Heart left ventricle (tissue), 16 donors: ENCODE data around the gene BIRC3. TPM values are rescaled to one million over a fixed set of nuclear protein-coding genes. Genes with fewer than 3 reads are reported as not detected.

Experiments used
- ATAC-seq, 4 donors: fragments of 200-7000 bp; cut with Tn5 transposase; one replicate each; pipeline ENCODE4 v1.9.1; 2020 to 2022; ENCODE audit warnings: moderate library complexity in 4 of 4, mild to moderate bottlenecking in 3 of 4, moderate number of reproducible peaks in 1 of 4
- DNase-seq, 5 donors: peaks; one replicate each; pipeline ENCODE4 v3.0.0-alpha.2; 2020
- H3K27ac ChIP-seq, 12 donors: fragments of 200-600 bp; sonication (generic) in 4 of 12; one replicate each; pipeline versions ENCODE4 v1.5.0 to v1.8.0; 2016 to 2022; ENCODE audit warnings: mild to moderate bottlenecking in 2 of 12
- H3K27me3 ChIP-seq, 9 donors: fragments of 200-600 bp; sonication (generic) in 2 of 9; one replicate each; pipeline versions ENCODE4 v1.5.1 to v1.8.0; 2016 to 2022; ENCODE audit warnings: mild to moderate bottlenecking in 3 of 9
- H3K36me3 ChIP-seq, 9 donors: fragments of 200-600 bp; sonication (generic) in 2 of 9; one replicate each; pipeline versions ENCODE4 v1.5.0 to v1.8.0; 2018 to 2022; ENCODE audit warnings: mild to moderate bottlenecking in 2 of 9
- H3K4me1 ChIP-seq, 12 donors: fragments of 200-600 bp; sonication (generic) in 4 of 12; one replicate each; pipeline versions ENCODE4 v1.5.0 to v1.8.0; 2016 to 2022; ENCODE audit warnings: mild to moderate bottlenecking in 3 of 12
- H3K4me3 ChIP-seq, 12 donors: fragments of 200-600 bp; sonication (generic) in 4 of 12; one replicate each; pipeline versions ENCODE4 v1.5.0 to v1.8.0; 2017 to 2022; ENCODE audit warnings: mild to moderate bottlenecking in 9 of 12, moderate library complexity in 4 of 12
- H3K9me3 ChIP-seq, 12 donors: fragments of 200-600 bp; sonication (generic) in 4 of 12; one replicate each; pipeline versions ENCODE4 v1.5.0 to v1.8.0; 2016 to 2022; ENCODE audit warnings: mild to moderate bottlenecking in 1 of 12
- POLR2A ChIP-seq, 2 donors: fragments of 450-650 bp; IDR thresholded peaks; one replicate each; pipeline ENCODE4 v1.6.1; 2017; ENCODE audit warnings: antibody characterized with exemption in 2 of 2, mild to moderate bottlenecking in 2 of 2, moderate library complexity in 2 of 2
- WGBS, 4 donors: extraction: QIAGEN DNeasy Blood & Tissue Kit in 2 of 4; methylation state at CpG; one replicate each; pipeline versions ENCODE4 v1.1.5 to v1.1.7; 2013 to 2018; 5-methylcytosine and 5-hydroxymethylcytosine counted together
- intact Hi-C, 10 donors: fragments of 100-400 bp; cut with DNase I; formaldehyde crosslinking; loops; one replicate each; pipeline versions ENCODE4 v1.11.1 to v1.14.2; 2022
- polyA plus RNA-seq, 2 donors: library from polyadenylated mRNA; stranded (reverse); fragments of 200-250 nt; gene quantifications; one replicate each; pipeline ENCODE4 v1.2.3, GENCODE V29; 2013
- total RNA-seq, 9 donors: library from RNA; depleted of rRNA in 2 of 9; stranded (reverse); fragments of >200 nt in 2 of 9; fragmentation: NEBNext Ultra II Directional in 3 of 9; extraction: Animal tissue kit (Norgen Biotek cat#: 25700) in 3 of 9; gene quantifications; one replicate each; pipeline versions ENCODE4 v1.1.0 to v1.2.4, GENCODE V29; 2016 to 2023
- TF ChIP-seq, protein P1 (sequence below), 12 donors: fragments of 200-600 bp; sonication (generic) in 4 of 12; IDR thresholded peaks; one replicate each; pipeline versions ENCODE4 v1.5.0 to v1.8.0; 2018 to 2022; ENCODE audit warnings: antibody characterized with exemption in 12 of 12, mild to moderate bottlenecking in 5 of 12
- donor health status: ischemic (EF 13 %, LVEDD 7.1; RV severe dilation, severe dysfunction).
- donor health status: healthy with polysubstance abuse.
- donor health status: DM: no; HTN: yes; CAD: no.
- donor health status: DM: no; HTN: no; CAD: no.
- donor health status: ischemic (EF 25% LVEDD 6.9; RV normal size, moderate dysfunction).
- donor health status: ischemic (EF 25% LVEDD 5.7; RV mildly dilated, moderate dysfunction).
- donor health status: healthy.
- donor health status: DM: yes; HTN: yes; CAD: no.
- donor health status: ischemic (EF 35%, LVEDD 5.7; RV mildly dilated, moderate dysfunction).
- donor health status: nonischemic (EF 11% LVEDD 7.7; RV severe dilation, severe dysfunction).
- donor health status: DM: yes; HTN: yes; CAD: no.
- donor health status: PGD.
- donor health status: ischemic (EF 29% LVEDD 5.4; RV normal size, mild dysfunction).
- donor health status: nonischemic (EF 23%, LVEDD 6.1; RV moderate dilation, normal function).

Gene BIRC3
- total and polyA plus RNA-seq, 11 donors: 1.6 to 21.1 (median 3.5) TPM

DNA sequence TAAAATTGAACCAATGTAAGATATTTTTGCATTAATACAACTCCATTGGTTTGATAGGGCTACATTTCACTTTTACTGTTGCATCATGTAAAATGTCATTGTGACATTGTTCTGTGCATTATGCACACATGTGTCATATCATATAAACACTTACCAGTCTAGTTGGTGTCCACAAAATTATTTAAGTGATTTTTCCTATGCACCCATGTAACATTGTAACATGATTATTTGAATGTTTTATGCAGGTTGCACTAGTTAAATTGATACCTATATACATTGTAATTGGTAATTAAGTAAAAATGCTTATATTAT, 9.6 kb upstream of the BIRC3 start:
- peaks cover 0 to 55% (median 2%) of the 10 kb centered on the region in 12 donors for H3K4me1 ChIP-seq
- no peak for DNase-seq
- ATAC-seq: no peak
- no peak overlapping the region for H3K4me3 ChIP-seq
- no peaks in the 10 kb centered on the region for H3K36me3 ChIP-seq
- peaks cover 0 to 4% (median under 1%) of the 10 kb centered on the region in 12 donors for H3K9me3 ChIP-seq
- intact Hi-C loops: no loop called here
- TF ChIP-seq, protein P1, sequence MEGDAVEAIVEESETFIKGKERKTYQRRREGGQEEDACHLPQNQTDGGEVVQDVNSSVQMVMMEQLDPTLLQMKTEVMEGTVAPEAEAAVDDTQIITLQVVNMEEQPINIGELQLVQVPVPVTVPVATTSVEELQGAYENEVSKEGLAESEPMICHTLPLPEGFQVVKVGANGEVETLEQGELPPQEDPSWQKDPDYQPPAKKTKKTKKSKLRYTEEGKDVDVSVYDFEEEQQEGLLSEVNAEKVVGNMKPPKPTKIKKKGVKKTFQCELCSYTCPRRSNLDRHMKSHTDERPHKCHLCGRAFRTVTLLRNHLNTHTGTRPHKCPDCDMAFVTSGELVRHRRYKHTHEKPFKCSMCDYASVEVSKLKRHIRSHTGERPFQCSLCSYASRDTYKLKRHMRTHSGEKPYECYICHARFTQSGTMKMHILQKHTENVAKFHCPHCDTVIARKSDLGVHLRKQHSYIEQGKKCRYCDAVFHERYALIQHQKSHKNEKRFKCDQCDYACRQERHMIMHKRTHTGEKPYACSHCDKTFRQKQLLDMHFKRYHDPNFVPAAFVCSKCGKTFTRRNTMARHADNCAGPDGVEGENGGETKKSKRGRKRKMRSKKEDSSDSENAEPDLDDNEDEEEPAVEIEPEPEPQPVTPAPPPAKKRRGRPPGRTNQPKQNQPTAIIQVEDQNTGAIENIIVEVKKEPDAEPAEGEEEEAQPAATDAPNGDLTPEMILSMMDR (IDR thresholded peaks at IDR 0.05): no peak
- TF ChIP-seq POLR2A (IDR thresholded peaks at IDR 0.05): no peak
- peak overlapping the region in 1 of 12 donors; percentile 64 for H3K27ac ChIP-seq
- H3K27me3 ChIP-seq: no peaks in the 10 kb centered on the region

DNA sequence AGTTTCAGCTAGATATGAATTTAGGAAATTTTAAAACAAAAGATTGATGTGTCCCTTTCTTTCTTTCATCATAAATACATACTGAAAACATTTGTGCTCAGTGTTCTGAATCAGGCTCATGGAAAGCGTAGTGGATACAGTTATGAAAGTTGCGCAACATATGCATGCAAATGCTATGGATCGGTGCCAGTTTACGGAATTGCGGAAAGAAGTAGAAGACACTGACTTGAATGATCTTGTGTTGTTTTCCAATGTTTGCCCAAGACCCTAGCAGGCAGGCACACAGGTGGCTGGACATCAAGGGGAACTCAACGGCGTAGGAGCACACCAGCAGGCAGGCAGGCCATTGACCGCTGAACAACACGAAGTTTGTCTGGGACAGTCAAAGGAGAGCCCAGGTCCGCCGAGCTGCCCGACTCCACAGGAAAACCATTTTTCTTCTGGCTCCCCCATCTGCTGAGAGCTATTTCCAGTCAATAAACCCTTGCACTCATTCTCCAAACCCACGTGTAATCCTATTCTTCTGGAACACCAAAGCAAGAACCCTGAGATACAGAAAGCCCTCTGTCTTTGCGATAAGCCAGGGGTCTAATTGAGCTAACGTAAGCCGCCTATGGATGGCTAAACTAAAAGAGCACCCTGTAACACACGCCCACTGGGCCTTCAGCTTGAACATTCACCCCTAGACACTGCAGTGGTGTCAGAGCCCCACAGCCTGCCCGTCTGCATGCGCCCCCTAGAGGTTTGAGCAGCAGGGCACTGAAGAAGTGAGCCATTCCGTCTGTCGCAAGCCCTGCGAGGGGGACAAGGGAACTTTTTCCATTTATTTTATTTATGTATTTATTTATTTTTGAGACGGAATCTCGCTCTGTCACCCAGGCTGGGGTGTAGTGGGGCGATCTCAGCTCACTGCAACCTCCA, 7.4 kb upstream of the BIRC3 start:
- H3K9me3 ChIP-seq: no peaks in the 10 kb centered on the region
- H3K4me1 ChIP-seq: peaks cover 0 to 59% (median 4%) of the 10 kb centered on the region in 12 donors
- no peaks in the 10 kb centered on the region for H3K27me3 ChIP-seq
- no peak overlapping the region for H3K4me3 ChIP-seq
- no peak overlapping the region for H3K27ac ChIP-seq
- TF ChIP-seq POLR2A (IDR thresholded peaks at IDR 0.05): no peak
- TF ChIP-seq, protein P1 (IDR thresholded peaks at IDR 0.05): peak in 3 of 12 donors; percentile 6 to 15 (median 7)
- DNase-seq (no peak), ATAC-seq (no peak)
- WGBS, 4 donors: 89 to 92% (median 91%) methylated on average over 25 of the region's 25 CpGs
- no peaks in the 10 kb centered on the region for H3K36me3 ChIP-seq
- intact Hi-C loops: no loop called here

DNA sequence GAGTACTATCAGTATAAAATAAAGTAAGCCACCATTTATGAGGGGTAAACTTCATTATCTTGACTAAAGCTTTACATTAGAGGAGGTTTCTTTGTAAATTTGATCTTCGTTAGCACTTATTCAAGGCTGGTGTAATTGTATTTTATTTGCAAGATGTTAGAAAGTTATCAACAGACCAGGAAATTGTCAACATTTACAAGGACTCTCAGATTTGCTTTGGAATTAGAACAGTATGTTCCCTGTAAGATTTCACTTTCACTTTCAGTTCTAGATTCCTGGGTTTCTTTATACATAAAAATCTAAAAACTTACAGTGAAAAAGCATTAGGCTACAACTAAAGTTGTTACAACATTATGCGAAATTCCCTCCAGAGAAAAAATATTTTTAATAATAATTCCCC, 4.6 kb upstream of the BIRC3 start:
- Histone ChIP-seq H3K4me3 (peak overlapping the region in 9 of 12 donors; percentile 22 to 51 (median 35)), H3K9me3 (no peaks in the 10 kb centered on the region), H3K36me3 (no peaks in the 10 kb centered on the region), H3K4me1 (peaks cover 0 to 42% (median 3%) of the 10 kb centered on the region in 12 donors), H3K27ac (peak overlapping the region; percentile 18 to 89 (median 66)), H3K27me3 (no peaks in the 10 kb centered on the region)
- no peak for TF ChIP-seq POLR2A (IDR thresholded peaks at IDR 0.05)
- TF ChIP-seq, protein P1 (IDR thresholded peaks at IDR 0.05): no peak
- no peak for DNase-seq
- intact Hi-C loops: loop anchor here in 1 of 10 donors (1.0 kb wide), 1 partner anchor 35 kb away; the partner anchor contains the start of gene BIRC2
- ATAC-seq: no peak
- WGBS, 4 donors: 50 to 66% (median 55%) methylated on average over 2 of the region's 2 CpGs

DNA sequence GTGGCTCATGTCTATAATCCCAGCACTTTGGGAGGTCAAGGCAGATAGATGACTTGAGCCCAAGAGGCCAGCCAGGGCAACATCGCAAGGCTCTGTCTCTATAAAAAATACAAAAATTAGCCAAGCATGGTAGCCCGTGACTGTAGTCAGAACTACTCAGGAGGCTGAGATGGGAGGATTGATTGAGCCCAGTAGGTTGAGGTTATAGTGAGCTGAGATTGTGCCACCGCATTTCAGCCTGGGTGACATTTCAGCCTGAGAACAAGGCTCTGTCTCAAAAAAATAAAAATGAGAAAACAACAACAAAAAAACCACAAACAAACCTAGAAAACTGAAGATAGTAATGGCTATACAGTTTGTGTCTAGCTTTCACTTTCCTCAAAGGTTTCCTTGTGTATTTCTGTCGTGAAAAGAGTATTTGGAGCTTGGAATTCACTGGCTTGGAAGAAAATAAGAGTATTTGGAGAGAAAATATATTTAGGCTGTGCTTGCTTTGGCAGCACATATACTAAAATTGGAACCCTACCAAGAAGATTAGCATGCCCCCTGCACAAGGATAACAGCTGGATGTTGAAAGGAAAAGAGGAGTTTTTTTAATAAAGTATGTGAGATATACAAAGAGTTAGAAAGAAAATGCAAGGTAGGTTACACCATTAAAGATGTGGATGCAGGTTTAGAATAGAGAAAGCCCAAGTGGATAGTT, 3.9 kb upstream of the BIRC3 start:
- peak overlapping the region in 9 of 12 donors; percentile 22 to 51 (median 35) for H3K4me3 ChIP-seq
- intact Hi-C loops: loop anchor here in 1 of 10 donors (1.0 kb wide), 1 partner anchor 34 kb away; the partner anchor contains the start of gene BIRC2
- H3K36me3 ChIP-seq: no peaks in the 10 kb centered on the region
- no peak for DNase-seq
- ATAC-seq: no peak
- TF ChIP-seq, protein P1 (IDR thresholded peaks at IDR 0.05): no peak
- TF ChIP-seq POLR2A (IDR thresholded peaks at IDR 0.05): no peak
- peak overlapping the region; percentile 18 to 89 (median 66) for H3K27ac ChIP-seq
- no peaks in the 10 kb centered on the region for H3K27me3 ChIP-seq
- WGBS, 4 donors: 49 to 73% (median 59%) methylated on average over 4 of the region's 4 CpGs
- H3K9me3 ChIP-seq: no peaks in the 10 kb centered on the region
- peaks cover 0 to 46% (median 6%) of the 10 kb centered on the region in 12 donors for H3K4me1 ChIP-seq
